Neutrophil (primary cell): ENCODE data around the gene MYO1B.

Source experiments
- H3K27ac ChIP-seq: fragments of 200-600 bp; sonication (generic); 2 replicates; pipeline ENCODE4 v1.5.1; 2016; ENCODE audit warnings: mild to moderate bottlenecking, moderate library complexity
- H3K27me3 ChIP-seq: fragments of 200-600 bp; sonication (generic); 2 replicates; pipeline ENCODE4 v1.6.0; 2016; ENCODE audit warnings: mild to moderate bottlenecking
- H3K36me3 ChIP-seq: fragments of 200-600 bp; sonication (generic); 2 replicates; pipeline ENCODE4 v1.5.1; 2017
- H3K4me1 ChIP-seq, 2 experiments: fragments of 200-600 bp in 1 of 2; sonication (generic) in 1 of 2; 1 replicate in 1 of 2; 2 replicates in 1 of 2; pipeline versions ENCODE4 v1.5.1 to v1.6.1; 2013 to 2016; ENCODE audit warnings: low read depth in 1 of 2, low read length in 1 of 2, mild to moderate bottlenecking in 1 of 2, moderate library complexity in 1 of 2; ENCODE audit not compliant: control insufficient read depth in 1 of 2, insufficient read depth in 1 of 2
- H3K4me3 ChIP-seq, 2 experiments: fragments of 200-600 bp in 1 of 2; sonication (generic) in 1 of 2; 1 replicate in 1 of 2; 2 replicates in 1 of 2; pipeline ENCODE4 v1.5.1; 2013 to 2016; ENCODE audit warnings: low read depth in 1 of 2, low read length in 1 of 2, mild to moderate bottlenecking in 1 of 2, moderate library complexity in 1 of 2
- H3K9me3 ChIP-seq: fragments of 200-600 bp; sonication (generic); 2 replicates; pipeline ENCODE4 v1.5.1; 2016
- CTCF ChIP-seq: fragments of 200-600 bp; sonication (generic); IDR thresholded peaks from 2 replicates; pipeline ENCODE4 v1.5.1; 2016; ENCODE audit warnings: antibody characterized with exemption

MYO1B gene

GRCh38 chr2:191311627-191312026 is 66.4 kb downstream of the MYO1B start:
- no peaks in the 10 kb centered on the region for H3K27me3 ChIP-seq
- no peak for TF ChIP-seq CTCF
- H3K4me3 ChIP-seq: no peak overlapping the region
- no peaks in the 10 kb centered on the region for H3K36me3 ChIP-seq
- H3K27ac ChIP-seq: no peak overlapping the region
- no peaks in the 10 kb centered on the region for H3K9me3 ChIP-seq
- H3K4me1 ChIP-seq: peaks cover 5 to 8% of the 10 kb centered on the region in 2 experiments

- Histone ChIP-seq H3K4me1 (peaks cover 5 to 8% of the 10 kb centered on the region in 2 experiments), H3K27ac (no peak overlapping the region)
- no peak for TF ChIP-seq CTCF
These were observed 67.0 kb downstream of the MYO1B start for GRCh38 chr2:191312163-191312562.

GRCh38 chr2:191312662-191313061 is 67.5 kb downstream of the MYO1B start:
- TF ChIP-seq CTCF: no peak
- no peaks in the 10 kb centered on the region for H3K36me3 ChIP-seq
- no peak overlapping the region for H3K4me3 ChIP-seq
- H3K9me3 ChIP-seq: no peaks in the 10 kb centered on the region
- H3K27ac ChIP-seq: no peak overlapping the region
- H3K27me3 ChIP-seq: no peaks in the 10 kb centered on the region
- H3K4me1 ChIP-seq: peaks cover 5 to 8% of the 10 kb centered on the region in 2 experiments

More at GRCh38 chr2:191312163-191312562, 67.0 kb downstream of the MYO1B start:
- no peaks in the 10 kb centered on the region for H3K27me3 ChIP-seq
- no peak overlapping the region for H3K4me3 ChIP-seq
- no peaks in the 10 kb centered on the region for H3K36me3 ChIP-seq
- no peaks in the 10 kb centered on the region for H3K9me3 ChIP-seq

- Histone ChIP-seq H3K9me3 (no peaks in the 10 kb centered on the region), H3K4me3 (no peak overlapping the region), H3K4me1 (peaks cover 5 to 8% of the 10 kb centered on the region in 2 experiments), H3K27ac (no peak overlapping the region), H3K27me3 (no peaks in the 10 kb centered on the region), H3K36me3 (no peaks in the 10 kb centered on the region)
- TF ChIP-seq CTCF: no peak
These were observed 69.6 kb downstream of the MYO1B start for GRCh38 chr2:191314697-191315364.

- Histone ChIP-seq H3K27me3 (no peaks in the 10 kb centered on the region), H3K4me3 (no peak overlapping the region), H3K36me3 (no peaks in the 10 kb centered on the region), H3K9me3 (no peaks in the 10 kb centered on the region), H3K27ac (no peak overlapping the region), H3K4me1 (peaks cover 5 to 8% of the 10 kb centered on the region in 2 experiments)
- TF ChIP-seq CTCF: no peak
These were observed 70.2 kb downstream of the MYO1B start for GRCh38 chr2:191315365-191315752.
